SJSA1 (cell line): ENCODE data around the gene CLCNKA. TPM values are rescaled to one million over a fixed set of nuclear protein-coding genes. Genes with fewer than 3 reads are reported as not detected.
"Not testable (repeated sequence)": the region's sequence is repeated elsewhere in the genome, so short reads cannot be mapped to it uniquely, and the experiment has no call there.

Experiments
- DNase-seq, 2 experiments: peaks; one replicate each; pipeline ENCODE4 v3.0.0-alpha.2; 2015 to 2020; ENCODE audit warnings: low spot score in 2 of 2, low read depth in 1 of 2
- H3K27ac ChIP-seq: fragments of 250-450 bp; sonication (Bioruptor Pico); 2 replicates; pipeline ENCODE4 v1.5.1; 2020; ENCODE audit warnings: mild to moderate bottlenecking, moderate library complexity
- H3K27me3 ChIP-seq: fragments of 250-450 bp; sonication (Bioruptor Pico); replicated peaks from 2 replicates; pipeline ENCODE4 v1.5.1; 2020; ENCODE audit warnings: mild to moderate bottlenecking, moderate library complexity
- H3K36me3 ChIP-seq: fragments of 250-450 bp; sonication (Bioruptor Pico); 2 replicates; pipeline ENCODE4 v1.5.1; 2020; ENCODE audit warnings: mild to moderate bottlenecking
- H3K4me1 ChIP-seq: fragments of 250-450 bp; sonication (Bioruptor Pico); replicated peaks from 2 replicates; pipeline ENCODE4 v1.6.1; 2021; ENCODE audit warnings: mild to moderate bottlenecking
- H3K4me3 ChIP-seq: fragments of 250-450 bp; sonication (Bioruptor Pico); 2 replicates; pipeline ENCODE4 v1.5.1; 2020; ENCODE audit warnings: mild to moderate bottlenecking
- H3K9me3 ChIP-seq: fragments of 250-450 bp; sonication (Bioruptor Pico); replicated peaks from 2 replicates; pipeline ENCODE4 v1.5.1; 2020; ENCODE audit warnings: mild to moderate bottlenecking
- total RNA-seq: library from RNA; depleted of rRNA; stranded (reverse); fragments of >200 nt; shearing (Covaris generic); gene quantifications from 2 replicates; pipeline ENCODE4 v1.2.3, GENCODE V29; 2014

Gene CLCNKA
- total RNA-seq, 1 experiment from 2014 or later: not detected

- no peak overlapping the region for H3K4me3 ChIP-seq
- 0 out of 2 replicates have a peak, but pooled peaks cover 5% of the 10 kb centered on the region for H3K4me1 ChIP-seq
- H3K9me3 ChIP-seq: no peaks in the 10 kb centered on the region
- no peaks in the 10 kb centered on the region for H3K36me3 ChIP-seq
- no peak for DNase-seq
- 0 out of 2 replicates have a peak, but pooled peaks cover 3% of the 10 kb centered on the region for H3K27me3 ChIP-seq
- H3K27ac ChIP-seq: no peak overlapping the region
Measured at GRCh38 chr1:16028237-16029002, 6.6 kb downstream of the CLCNKA start.

GRCh38 chr1:16029003-16029268 is 7.1 kb downstream of the CLCNKA start:
- not testable (repeated sequence) for H3K27ac ChIP-seq, H3K36me3 ChIP-seq, H3K4me1 ChIP-seq, DNase-seq, H3K27me3 ChIP-seq, H3K4me3 ChIP-seq, H3K9me3 ChIP-seq

- Histone ChIP-seq H3K4me1 (0 out of 2 replicates have a peak, but pooled peaks cover 5% of the 10 kb centered on the region), H3K27ac (no peak overlapping the region), H3K9me3 (no peaks in the 10 kb centered on the region), H3K4me3 (no peak overlapping the region), H3K36me3 (no peaks in the 10 kb centered on the region), H3K27me3 (0 out of 2 replicates have a peak, but pooled peaks cover 3% of the 10 kb centered on the region)
- DNase-seq: no peak
Measured at GRCh38 chr1:16029288-16029687, 7.5 kb downstream of the CLCNKA start.

GRCh38 chr1:16031551-16031950 is 9.7 kb downstream of the CLCNKA start:
- H3K9me3 ChIP-seq: no peaks in the 10 kb centered on the region
- 0 out of 2 replicates have a peak, but pooled peaks cover 3% of the 10 kb centered on the region for H3K27me3 ChIP-seq
- DNase-seq: no peak
- 0 out of 2 replicates have a peak, but pooled peaks cover 5% of the 10 kb centered on the region for H3K4me1 ChIP-seq
- H3K27ac ChIP-seq: no peak overlapping the region
- no peaks in the 10 kb centered on the region for H3K36me3 ChIP-seq
- H3K4me3 ChIP-seq: no peak overlapping the region

- peak; percentile 78 to 94 for DNase-seq
- 0 out of 2 replicates have a peak, but pooled peaks cover 3% of the 10 kb centered on the region for H3K27me3 ChIP-seq
- no peaks in the 10 kb centered on the region for H3K9me3 ChIP-seq
- H3K4me3 ChIP-seq: no peak overlapping the region
- no peaks in the 10 kb centered on the region for H3K36me3 ChIP-seq
- H3K4me1 ChIP-seq: 0 out of 2 replicates have a peak, but pooled peaks cover 5% of the 10 kb centered on the region
- no peak overlapping the region for H3K27ac ChIP-seq
Measured at GRCh38 chr1:16032388-16033102, 10.7 kb downstream of the CLCNKA start.

GRCh38 chr1:16033103-16033632 is 11.3 kb downstream of the CLCNKA start:
- H3K36me3 ChIP-seq, H3K4me3 ChIP-seq, H3K27ac ChIP-seq, H3K27me3 ChIP-seq, H3K4me1 ChIP-seq, H3K9me3 ChIP-seq, DNase-seq: not testable (repeated sequence)

- DNase-seq, H3K4me3 ChIP-seq, H3K27ac ChIP-seq, H3K4me1 ChIP-seq, H3K36me3 ChIP-seq, H3K9me3 ChIP-seq, H3K27me3 ChIP-seq: not testable (repeated sequence)
Measured at GRCh38 chr1:16036461-16036860, 14.6 kb downstream of the CLCNKA start.

- DNase-seq: no peak
- H3K4me3 ChIP-seq: no peak overlapping the region
Measured at GRCh38 chr1:16038620-16038912, 16.7 kb downstream of the CLCNKA start.

GRCh38 chr1:16039871-16040270 is 18.0 kb downstream of the CLCNKA start:
- not testable (repeated sequence) for H3K9me3 ChIP-seq, H3K27ac ChIP-seq

More at GRCh38 chr1:16038620-16038912, 16.7 kb downstream of the CLCNKA start:
- H3K36me3 ChIP-seq: no peaks in the 10 kb centered on the region
- no peaks in the 10 kb centered on the region for H3K27me3 ChIP-seq
- H3K9me3 ChIP-seq: no peaks in the 10 kb centered on the region
- no peaks in the 10 kb centered on the region for H3K4me1 ChIP-seq
- no peak overlapping the region for H3K27ac ChIP-seq

GRCh38 chr1:16041200-16041599 is 19.4 kb downstream of the CLCNKA start:
- DNase-seq: no peak
- Histone ChIP-seq H3K27me3 (no peaks in the 10 kb centered on the region), H3K27ac (no peak overlapping the region), H3K9me3 (no peaks in the 10 kb centered on the region), H3K36me3 (no peaks in the 10 kb centered on the region), H3K4me1 (no peaks in the 10 kb centered on the region), H3K4me3 (no peak overlapping the region)

More at GRCh38 chr1:16039871-16040270, 18.0 kb downstream of the CLCNKA start:
- not testable (repeated sequence) for DNase-seq, H3K4me3 ChIP-seq, H3K27me3 ChIP-seq, H3K4me1 ChIP-seq, H3K36me3 ChIP-seq

GRCh38 chr1:16042096-16042495 is 20.3 kb downstream of the CLCNKA start:
- Histone ChIP-seq H3K9me3 (no peaks in the 10 kb centered on the region), H3K27ac (no peak overlapping the region), H3K4me1 (no peaks in the 10 kb centered on the region), H3K27me3 (no peaks in the 10 kb centered on the region), H3K4me3 (no peak overlapping the region), H3K36me3 (no peaks in the 10 kb centered on the region)
- no peak for DNase-seq

GRCh38 chr1:16042654-16043053 is 20.8 kb downstream of the CLCNKA start:
- not testable (repeated sequence) for H3K4me1 ChIP-seq, H3K36me3 ChIP-seq, H3K27me3 ChIP-seq, H3K27ac ChIP-seq, H3K9me3 ChIP-seq, DNase-seq, H3K4me3 ChIP-seq

GRCh38 chr1:16043521-16043920 is 21.7 kb downstream of the CLCNKA start, which contains the start of gene CLCNKB:
CLCNKB (plus strand) TSS chr1:16043782; CDS start chr1:16044493, 711 bp downstream.
- Histone ChIP-seq H3K4me1 (no peaks in the 10 kb centered on the region), H3K27ac (no peak within 1 kb of the TSS), H3K27me3 (no peaks in the 10 kb centered on the region), H3K4me3 (no peak within 1 kb of the TSS), H3K36me3 (no peaks in the 10 kb centered on the region), H3K9me3 (no peaks in the 10 kb centered on the region)
- no peak for DNase-seq

- Histone ChIP-seq H3K4me3 (no peak overlapping the region), H3K36me3 (no peaks in the 10 kb centered on the region), H3K9me3 (no peaks in the 10 kb centered on the region), H3K27me3 (no peaks in the 10 kb centered on the region), H3K4me1 (no peaks in the 10 kb centered on the region), H3K27ac (no peak overlapping the region)
- no peak for DNase-seq
Measured at GRCh38 chr1:16043950-16044349, 22.1 kb downstream of the CLCNKA start.
